ENCODE results near the gene KRT74. TPM values are rescaled to one million over a fixed set of nuclear protein-coding genes. Genes with fewer than 3 reads are reported as not detected.

KRT74 gene
- total RNA-seq, 1 experiment from 2014 or later: not detected

- H3K27ac Mint-ChIP-seq: no peak overlapping the region
- no peaks in the 10 kb centered on the region for H3K27me3 Mint-ChIP-seq (ENCODE audit: low read depth)
- H3K4me3 Mint-ChIP-seq: no peak overlapping the region
- TF ChIP-seq ETV6 (CRISPR knock-in tag; IDR thresholded peaks at IDR 0.05): no peak
- no peak for TF ChIP-seq ZNF532 (CRISPR knock-in tag; IDR thresholded peaks at IDR 0.05; ENCODE audit: borderline replicate concordance)
- no peak for TF ChIP-seq TCF7 (CRISPR knock-in tag; IDR thresholded peaks at IDR 0.05; ENCODE audit: low read depth)
- no peak for TF ChIP-seq HMGA2 (CRISPR knock-in tag; IDR thresholded peaks at IDR 0.05)
- no peak for TF ChIP-seq IRF2 (CRISPR knock-in tag; IDR thresholded peaks at IDR 0.05; ENCODE audit: borderline replicate concordance, low read depth)
- no peak for TF ChIP-seq TP53 (CRISPR knock-in tag; IDR thresholded peaks at IDR 0.05)
- TF ChIP-seq ZNF317 (CRISPR knock-in tag; IDR thresholded peaks at IDR 0.05; ENCODE audit: borderline replicate concordance, low read depth): no peak
- no peaks in the 10 kb centered on the region for H3K4me1 Mint-ChIP-seq
- no peaks in the 10 kb centered on the region for H3K9me3 Mint-ChIP-seq
- ChIA-PET CTCF (interaction anchor here (1.0 to 1.1 kb wide), 2 partner anchors 20 to 329 kb away, joined by 3 read pairs; no protein-coding TSS in a partner anchor), POLR2A (no interaction called here)
- no peaks in the 10 kb centered on the region for H3K36me3 Mint-ChIP-seq
- no peak for DNase-seq (ENCODE audit: low spot score)
- ATAC-seq: no peak
Observed at GRCh38 chr12:52542157-52542556, 31.5 kb downstream of the KRT74 start.

- CTCF ChIA-PET: interaction anchor here (1.0 to 1.1 kb wide), 2 partner anchors 20 to 329 kb away, joined by 3 read pairs; no protein-coding TSS in a partner anchor
Observed at GRCh38 chr12:52541709-52542108, 31.9 kb downstream of the KRT74 start.

GRCh38 chr12:52540531-52540930 is 33.1 kb downstream of the KRT74 start:
- no peak for ATAC-seq
- Mint-ChIP-seq H3K4me3 (no peak overlapping the region), H3K27ac (no peak overlapping the region), H3K4me1 (no peaks in the 10 kb centered on the region), H3K9me3 (no peaks in the 10 kb centered on the region), H3K36me3 (no peaks in the 10 kb centered on the region), H3K27me3 (ENCODE audit: low read depth) (no peaks in the 10 kb centered on the region)
- ChIA-PET CTCF (interaction anchor here (1.6 kb wide), 1 partner anchor 330 kb away, joined by 3 read pairs; no protein-coding TSS in a partner anchor), POLR2A (no interaction called here)
- TF ChIP-seq CREB1 (CRISPR knock-in tag; IDR thresholded peaks at IDR 0.05): no peak
- TF ChIP-seq FOXK1 (CRISPR knock-in tag; IDR thresholded peaks at IDR 0.05): no peak
- TF ChIP-seq RELA (CRISPR knock-in tag; IDR thresholded peaks at IDR 0.05; ENCODE audit: borderline replicate concordance): no peak
- no peak for TF ChIP-seq MYBL2 (CRISPR knock-in tag; IDR thresholded peaks at IDR 0.05)
- TF ChIP-seq CBFB (CRISPR knock-in tag; IDR thresholded peaks at IDR 0.05; ENCODE audit: low read depth): no peak
- no peak for TF ChIP-seq ZNF416 (CRISPR knock-in tag; IDR thresholded peaks at IDR 0.05)
- TF ChIP-seq NR1H2 (CRISPR knock-in tag; IDR thresholded peaks at IDR 0.05): no peak
- no peak for TF ChIP-seq ATF6 (CRISPR knock-in tag; IDR thresholded peaks at IDR 0.05)
- no peak for DNase-seq (ENCODE audit: low spot score)

More at GRCh38 chr12:52541709-52542108, 31.9 kb downstream of the KRT74 start:
- ATAC-seq: no peak
- Mint-ChIP-seq H3K27ac (no peak overlapping the region), H3K4me1 (no peaks in the 10 kb centered on the region), H3K27me3 (ENCODE audit: low read depth) (no peaks in the 10 kb centered on the region), H3K4me3 (no peak overlapping the region), H3K9me3 (no peaks in the 10 kb centered on the region), H3K36me3 (no peaks in the 10 kb centered on the region)
- no peak for DNase-seq (ENCODE audit: low spot score)
- TF ChIP-seq FOXP4 (CRISPR knock-in tag; IDR thresholded peaks at IDR 0.05): no peak
- no peak for TF ChIP-seq SMAD3 (CRISPR knock-in tag; IDR thresholded peaks at IDR 0.05; ENCODE audit: borderline replicate concordance)
- POLR2A ChIA-PET: no interaction called here
